ENCODE results near the gene HAPLN2. TPM values are rescaled to one million over a fixed set of nuclear protein-coding genes. Genes with fewer than 3 reads are reported as not detected.

The HAPLN2 gene
- total and polyA plus RNA-seq, 2 experiments from 2014 or later: not detected

GRCh38 chr1:156594190-156594589 lies 25.0 kb upstream of the HAPLN2 start:
- Histone ChIP-seq H3K36me3 (replicated peaks; ENCODE audit: insufficient read depth, low read depth) (no peaks in the 10 kb centered on the region), H3K4me1 (ENCODE audit: insufficient read depth) (peaks cover 3% of the 10 kb centered on the region), H2AFZ (no peak overlapping the region), H3K4me2 (no peak overlapping the region), H3K27me3 (no peaks in the 10 kb centered on the region), H3K9me2 (replicated peaks; ENCODE audit: insufficient read depth) (no peaks in the 10 kb centered on the region), H3K79me2 (peaks cover 15% of the 10 kb centered on the region), H3K27ac (no peak overlapping the region), H4K20me1 (ENCODE audit: insufficient read depth, poor library complexity, severe bottlenecking) (no peaks in the 10 kb centered on the region), H3K9me3 (ENCODE audit: low read depth) (no peaks in the 10 kb centered on the region), H3K4me3 (no peak overlapping the region)
- TF ChIP-seq CTCF (IDR thresholded peaks at IDR 0.05; ENCODE audit: poor library complexity): no peak
- no peak for TF ChIP-seq EZH2 (IDR thresholded peaks at IDR 0.05; ENCODE audit: borderline replicate concordance)
- no peak for TF ChIP-seq EZH2phosphoT487 (IDR thresholded peaks at IDR 0.05; ENCODE audit: low read depth, severe bottlenecking, unreplicated experiment)
- no peak for DNase-seq (ENCODE audit: low spot score)
- 85% methylated on average over 3 of the region's 3 CpGs for WGBS (ENCODE audit: low lambda C conversion rate, missing lambda C conversion rate)

- no peak overlapping the region for H3K4me2 ChIP-seq
- WGBS (ENCODE audit: low lambda C conversion rate, missing lambda C conversion rate): 100% methylated on average over 2 of the region's 2 CpGs
- H3K4me1 ChIP-seq (ENCODE audit: insufficient read depth): peaks cover 3% of the 10 kb centered on the region
- no peak overlapping the region for H3K27ac ChIP-seq
- H3K27me3 ChIP-seq: no peaks in the 10 kb centered on the region
- H3K4me3 ChIP-seq: no peak overlapping the region
- H3K9me2 ChIP-seq (replicated peaks; ENCODE audit: insufficient read depth): no peaks in the 10 kb centered on the region
- H2AFZ ChIP-seq: no peak overlapping the region
- H4K20me1 ChIP-seq (ENCODE audit: insufficient read depth, poor library complexity, severe bottlenecking): no peaks in the 10 kb centered on the region
- TF ChIP-seq EZH2phosphoT487 (IDR thresholded peaks at IDR 0.05; ENCODE audit: low read depth, severe bottlenecking, unreplicated experiment): no peak
- TF ChIP-seq CTCF (IDR thresholded peaks at IDR 0.05; ENCODE audit: poor library complexity): no peak
- TF ChIP-seq EZH2 (IDR thresholded peaks at IDR 0.05; ENCODE audit: borderline replicate concordance): no peak
- peaks cover 22% of the 10 kb centered on the region for H3K79me2 ChIP-seq
- no peaks in the 10 kb centered on the region for H3K9me3 ChIP-seq (ENCODE audit: low read depth)
- H3K36me3 ChIP-seq (replicated peaks; ENCODE audit: insufficient read depth, low read depth): no peaks in the 10 kb centered on the region
- no peak for DNase-seq (ENCODE audit: low spot score)
Observed at GRCh38 chr1:156595016-156595415, 24.2 kb upstream of the HAPLN2 start.

GRCh38 chr1:156596426-156596825 lies 22.8 kb upstream of the HAPLN2 start:
- Histone ChIP-seq H3K36me3 (replicated peaks; ENCODE audit: insufficient read depth, low read depth) (no peaks in the 10 kb centered on the region), H3K79me2 (peaks cover 30% of the 10 kb centered on the region), H3K9me2 (replicated peaks; ENCODE audit: insufficient read depth) (no peaks in the 10 kb centered on the region), H3K27me3 (no peaks in the 10 kb centered on the region), H3K27ac (no peak overlapping the region), H3K9me3 (ENCODE audit: low read depth) (no peaks in the 10 kb centered on the region), H3K4me2 (no peak overlapping the region), H3K4me1 (ENCODE audit: insufficient read depth) (peaks cover 8% of the 10 kb centered on the region), H2AFZ (no peak overlapping the region), H3K4me3 (no peak overlapping the region), H4K20me1 (ENCODE audit: insufficient read depth, poor library complexity, severe bottlenecking) (no peaks in the 10 kb centered on the region)
- TF ChIP-seq CTCF (IDR thresholded peaks at IDR 0.05; ENCODE audit: poor library complexity) (no peak), EZH2phosphoT487 (IDR thresholded peaks at IDR 0.05; ENCODE audit: low read depth, severe bottlenecking, unreplicated experiment) (no peak), EZH2 (IDR thresholded peaks at IDR 0.05; ENCODE audit: borderline replicate concordance) (no peak)
- DNase-seq (ENCODE audit: low spot score): no peak
- 97% methylated on average over 3 of the region's 3 CpGs for whole genome bisulfite sequencing (ENCODE audit: low lambda C conversion rate, missing lambda C conversion rate)

GRCh38 chr1:156598125-156598524 lies 21.1 kb upstream of the HAPLN2 start:
- no peaks in the 10 kb centered on the region for H3K9me2 ChIP-seq (replicated peaks; ENCODE audit: insufficient read depth)
- H3K27ac ChIP-seq: no peak overlapping the region
- 96% methylated on average over 5 of the region's 5 CpGs for WGBS (ENCODE audit: low lambda C conversion rate, missing lambda C conversion rate)
- TF ChIP-seq EZH2 (IDR thresholded peaks at IDR 0.05; ENCODE audit: borderline replicate concordance): no peak
- TF ChIP-seq CTCF (IDR thresholded peaks at IDR 0.05; ENCODE audit: poor library complexity): no peak
- TF ChIP-seq EZH2phosphoT487 (IDR thresholded peaks at IDR 0.05; ENCODE audit: low read depth, severe bottlenecking, unreplicated experiment): no peak
- H2AFZ ChIP-seq: no peak overlapping the region
- H3K27me3 ChIP-seq: no peaks in the 10 kb centered on the region
- H3K9me3 ChIP-seq (ENCODE audit: low read depth): no peaks in the 10 kb centered on the region
- no peak for DNase-seq (ENCODE audit: low spot score)
- no peak overlapping the region for H3K4me3 ChIP-seq
- no peaks in the 10 kb centered on the region for H4K20me1 ChIP-seq (ENCODE audit: insufficient read depth, poor library complexity, severe bottlenecking)
- peaks cover 9% of the 10 kb centered on the region for H3K4me1 ChIP-seq (ENCODE audit: insufficient read depth)
- no peak overlapping the region for H3K4me2 ChIP-seq
- peaks cover 21% of the 10 kb centered on the region for H3K79me2 ChIP-seq
- H3K36me3 ChIP-seq (replicated peaks; ENCODE audit: insufficient read depth, low read depth): no peaks in the 10 kb centered on the region

Data from hepatocyte (in vitro differentiated cells).